ENCODE results near the gene NUTM2D.
"Not testable (repeated sequence)": the region's sequence is repeated elsewhere in the genome, so short reads cannot be mapped to it uniquely, and the experiment has no call there.

The NUTM2D gene

DNA sequence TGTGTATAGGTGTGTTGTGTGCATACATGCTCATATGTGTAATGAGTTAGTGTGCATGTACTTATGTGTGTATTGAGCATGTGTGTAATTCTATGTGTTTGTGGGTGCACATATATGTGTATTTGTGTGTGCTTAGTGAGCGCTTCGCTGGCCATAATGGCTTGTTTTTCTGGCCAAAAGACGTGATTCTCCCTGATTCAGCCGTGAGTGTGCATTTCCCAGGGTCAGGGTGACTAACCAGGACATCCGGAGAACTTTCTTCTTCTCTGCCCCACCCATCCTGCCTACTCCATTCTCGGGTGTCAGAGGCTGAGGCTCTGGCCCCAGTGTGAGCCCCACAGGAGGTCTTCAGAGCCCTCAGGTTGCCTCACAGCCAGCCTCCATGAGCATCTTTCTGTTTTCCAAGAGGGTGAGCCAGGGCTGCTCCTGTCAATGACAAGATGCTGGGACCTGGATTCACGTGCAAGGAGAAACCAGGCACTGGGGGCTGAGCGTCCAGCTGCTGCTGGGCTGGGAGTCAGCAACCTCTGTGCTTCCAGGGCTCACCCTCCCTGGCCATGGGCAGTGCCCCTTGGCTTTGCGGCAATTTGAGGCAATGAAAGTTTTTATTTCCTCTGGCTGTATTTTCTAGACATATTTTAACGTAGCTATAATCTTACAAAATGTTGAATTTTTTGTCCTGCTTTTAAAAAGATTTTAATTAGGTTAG lies 25.8 kb downstream of the NUTM2D start:
- not testable (repeated sequence) for DNase-seq

DNA sequence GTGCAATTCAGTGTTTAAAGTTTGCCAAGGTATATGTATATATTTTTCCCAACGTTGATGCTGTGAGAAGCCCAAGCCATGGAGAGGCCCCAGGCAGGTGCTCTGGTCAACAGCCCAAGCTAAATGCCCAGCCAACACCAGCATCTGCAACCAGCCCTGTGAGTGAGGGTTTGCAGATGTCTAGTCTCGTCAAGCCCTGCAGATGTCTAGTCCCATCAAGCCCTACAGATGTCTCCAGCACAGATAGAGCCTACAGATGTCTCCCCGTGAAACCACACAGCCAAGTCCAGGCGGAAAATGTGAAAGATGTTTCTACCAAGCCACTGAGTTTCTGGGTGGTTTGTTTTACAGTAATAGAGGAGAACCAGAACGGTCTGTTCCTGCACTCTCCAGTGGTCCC lies 26.7 kb downstream of the NUTM2D start:
- not testable (repeated sequence) for DNase-seq

DNA sequence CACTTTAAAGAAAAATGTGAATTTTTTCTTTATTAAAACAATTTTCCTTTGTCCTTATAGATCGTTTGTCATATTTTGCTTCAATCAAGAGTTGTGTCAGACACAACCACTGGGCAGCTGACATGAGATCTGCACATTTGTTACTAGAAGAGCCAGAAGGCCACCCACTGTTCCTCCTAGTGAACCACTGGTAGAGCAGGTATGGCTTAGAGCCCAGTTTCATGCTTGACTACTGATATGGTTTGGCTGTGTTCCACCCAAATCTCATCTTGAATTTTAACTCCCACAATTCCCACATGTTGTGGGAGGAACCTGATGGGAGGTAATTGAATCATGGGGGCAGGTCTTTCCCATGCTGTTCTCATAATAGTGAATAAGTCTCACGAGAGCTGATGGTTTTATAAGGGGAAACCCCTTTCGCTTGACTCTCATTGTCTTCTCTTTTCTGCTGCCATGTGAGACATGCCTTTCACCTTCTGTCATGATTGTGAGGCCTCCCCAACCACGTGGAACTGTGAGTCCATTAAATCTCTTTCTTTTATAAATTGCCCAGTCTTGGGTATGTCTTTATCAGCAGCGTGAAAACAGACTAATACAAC lies 28.3 kb downstream of the NUTM2D start:
- not testable (repeated sequence) for DNase-seq

DNA sequence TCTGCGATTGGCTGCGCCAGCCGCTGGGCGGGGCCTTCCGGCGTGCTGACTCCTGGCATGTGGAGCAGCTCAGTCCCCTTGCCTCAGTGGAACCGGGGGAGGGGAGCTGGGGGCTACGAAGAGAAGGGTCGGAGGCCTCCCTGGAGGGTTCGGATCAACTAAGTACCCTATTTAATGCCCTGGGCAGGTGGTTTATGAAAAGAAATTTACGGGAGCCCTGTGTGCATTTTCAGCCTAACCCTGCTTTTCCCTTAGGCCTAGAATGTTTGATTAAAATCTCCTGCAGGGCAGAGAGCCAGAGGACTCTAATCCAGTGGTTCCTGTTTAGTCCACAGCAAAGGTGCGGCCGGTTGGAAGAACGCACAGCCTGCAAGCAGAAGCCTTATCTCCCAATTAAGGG lies 33.8 kb downstream of the NUTM2D start:
- DNase-seq: not testable (repeated sequence)

DNA sequence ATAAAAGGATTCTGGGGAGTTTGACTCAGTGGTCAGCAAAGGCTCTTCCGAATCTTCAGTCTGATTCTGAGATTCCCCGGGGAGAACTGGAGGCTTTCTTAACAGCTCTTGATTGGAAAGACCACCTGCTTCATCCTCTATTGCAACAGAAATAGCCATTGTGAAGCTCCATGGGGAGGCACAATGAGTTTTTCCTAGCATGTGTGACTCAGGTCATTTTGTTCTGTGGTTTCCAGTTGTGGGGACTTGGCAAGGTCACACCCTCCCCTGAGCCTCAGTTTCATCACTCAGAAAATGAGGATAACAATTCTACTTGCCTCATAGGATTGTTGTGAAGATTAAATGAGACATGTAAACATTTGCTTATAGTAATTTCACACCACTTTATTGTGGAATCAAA lies 38.7 kb downstream of the NUTM2D start:
- DNase-seq: not testable (repeated sequence)

DNA sequence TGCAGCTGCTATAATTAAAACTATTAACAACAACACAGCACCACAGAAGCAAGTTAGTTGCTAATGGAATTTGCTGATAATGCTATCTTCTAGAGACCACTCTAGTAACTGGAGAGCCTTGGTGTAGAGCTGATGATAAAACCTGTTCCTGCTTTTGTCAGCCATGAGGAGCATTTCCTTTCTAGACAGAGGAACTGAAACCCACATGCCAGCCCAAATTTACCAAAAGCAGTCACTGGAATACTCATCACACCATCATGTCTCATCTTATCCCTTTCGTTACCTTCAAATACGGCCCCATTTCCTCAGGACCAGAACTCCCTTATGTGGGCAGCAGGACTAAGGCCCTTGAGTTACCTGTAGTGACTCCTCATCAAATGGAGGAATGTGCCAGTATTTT lies 40.9 kb downstream of the NUTM2D start:
- DNase-seq: not testable (repeated sequence)

DNA sequence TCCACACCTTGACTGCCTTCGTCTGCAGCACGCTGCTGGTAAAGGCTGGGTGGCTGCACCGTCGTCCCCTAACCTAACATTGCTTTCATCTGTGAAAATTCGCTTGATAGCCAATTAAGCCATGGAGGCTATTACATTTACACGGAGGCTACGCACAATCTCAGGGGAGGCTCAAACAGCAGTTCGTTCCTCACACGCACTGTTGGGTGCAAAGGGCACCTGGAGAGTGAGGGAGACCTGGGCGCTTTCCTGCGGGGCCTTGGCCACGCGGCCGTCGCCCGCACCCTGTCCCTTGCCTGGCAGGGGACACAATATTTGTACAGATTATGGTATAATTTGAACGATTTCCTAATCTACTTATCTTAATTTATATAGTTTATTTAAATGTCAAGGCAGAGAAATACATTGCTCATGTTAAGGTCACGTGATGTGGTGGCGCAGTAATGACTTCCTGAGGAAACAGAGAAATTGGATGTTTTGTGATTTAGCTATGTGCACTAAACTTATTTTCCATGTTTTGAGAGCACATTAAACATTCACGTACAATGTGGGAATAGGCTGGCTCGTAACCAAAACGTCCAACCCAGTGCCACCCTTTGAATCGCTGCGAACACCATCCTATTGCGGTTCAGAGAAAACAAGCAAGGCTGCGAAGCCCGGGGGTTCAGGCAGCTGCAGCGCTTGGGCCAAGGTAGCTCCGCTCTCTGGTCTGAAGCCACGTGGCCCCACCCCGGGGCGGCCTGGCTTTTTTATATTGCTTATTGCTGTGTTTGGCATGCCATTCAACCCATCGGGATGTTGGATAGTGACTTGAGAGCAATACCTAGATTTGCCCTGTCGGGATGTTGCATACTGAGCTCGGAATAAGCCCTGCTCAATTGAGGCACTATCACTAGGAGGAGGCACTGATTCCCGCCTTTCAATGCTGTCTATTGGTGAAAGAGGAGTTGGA lies 50.2 kb downstream of the NUTM2D start:
- DNase-seq: not testable (repeated sequence)

DNA sequence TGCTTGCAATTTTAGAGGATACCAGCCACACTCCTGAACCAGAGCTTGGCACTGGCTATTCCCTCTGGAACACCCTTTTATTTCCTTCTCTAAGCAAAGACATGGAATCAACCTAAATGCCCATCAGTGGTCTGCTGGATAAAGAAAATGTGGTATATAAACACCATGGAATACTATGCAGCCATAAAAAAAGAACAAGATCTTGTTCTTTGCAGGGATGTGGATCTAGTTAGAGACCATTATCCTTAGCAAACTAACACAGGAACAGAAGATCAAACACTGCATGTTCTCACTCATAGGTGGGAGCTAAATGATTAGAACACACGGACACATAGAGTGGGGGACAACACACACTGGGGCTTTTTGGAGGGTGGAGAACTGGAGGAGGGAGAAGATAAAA lies 56.4 kb downstream of the NUTM2D start:
- not testable (repeated sequence) for DNase-seq

Data from NCI-H2081 treated with DMSO at 0.1 percent for 48 hours (cell line).